ENCODE measurements around the gene CAPN3. TPM values are rescaled to one million over a fixed set of nuclear protein-coding genes. Genes with fewer than 3 reads are reported as not detected.

CAPN3 gene
- total RNA-seq, 4 donors from 2014 or later, result 17.0 to 35.2 (median 19.3) TPM

GRCh38 chr15:42395838-42396237 is 36.5 kb downstream of the CAPN3 start:
- no peaks in the 10 kb centered on the region for H3K27me3 ChIP-seq
- H3K4me3 ChIP-seq, result no peak overlapping the region
- intact Hi-C loops (cut with DNase I; ENCODE audit: low total_unique reads) (no loop called here), in situ Hi-C loops (cut with MboI; ENCODE audit: low pct_ligation_motif_present in 1 of 4, low pct_unique_long_range_greater_than_20kb in 1 of 4, low sequenced_read_pairs in 3 of 4) (no loop called here)
- DNase-seq, result peak; percentile 37
- 30 to 60% methylated on average over 1 of the region's 1 CpG for WGBS, 2 donors (ENCODE audit: low coverage in 1 of 2)
- no peaks in the 10 kb centered on the region for H3K9me3 ChIP-seq
- H3K36me3 ChIP-seq, result peaks cover 0 to 8% (median 0%) of the 10 kb centered on the region in 4 donors
- TF ChIP-seq EP300 (IDR thresholded peaks at IDR 0.05; ENCODE audit: low read depth) (no peak), POLR2AphosphoS5 (IDR thresholded peaks at IDR 0.05) (peak in 1 of 3 donors; percentile 37)
- H3K4me1 ChIP-seq, result peaks cover 0 to 39% (median 20%) of the 10 kb centered on the region in 4 donors
- peak overlapping the region; percentile 61 to 81 (median 72) for H3K27ac ChIP-seq

- in situ Hi-C loops (cut with MboI; ENCODE audit: low pct_ligation_motif_present in 1 of 4, low pct_unique_long_range_greater_than_20kb in 1 of 4, low sequenced_read_pairs in 3 of 4) (no loop called here), intact Hi-C loops (cut with DNase I; ENCODE audit: low total_unique reads) (no loop called here)
- TF ChIP-seq CTCF (IDR thresholded peaks at IDR 0.05), result no peak
- TF ChIP-seq POLR2A (IDR thresholded peaks at IDR 0.05), result no peak
- no peak for TF ChIP-seq EP300 (IDR thresholded peaks at IDR 0.05; ENCODE audit: low read depth)
- no peak for TF ChIP-seq POLR2AphosphoS5 (IDR thresholded peaks at IDR 0.05)
- Histone ChIP-seq H3K4me1 (peaks cover 0 to 5% (median 0%) of the 10 kb centered on the region in 4 donors), H3K9me3 (no peaks in the 10 kb centered on the region), H3K36me3 (peaks cover 0 to 8% (median 0%) of the 10 kb centered on the region in 4 donors), H3K27me3 (no peaks in the 10 kb centered on the region), H3K27ac (no peak overlapping the region), H3K4me3 (no peak overlapping the region)
- 83 to 89% methylated on average over 3 to 24 of the region's 24 CpGs for WGBS, 2 donors (ENCODE audit: low coverage in 1 of 2)
- no peak for DNase-seq
Observed at GRCh38 chr15:42401544-42402454, 42.5 kb downstream of the CAPN3 start.

GRCh38 chr15:42402455-42403205 is 43.3 kb downstream of the CAPN3 start:
- no peak for TF ChIP-seq POLR2AphosphoS5 (IDR thresholded peaks at IDR 0.05)
- no peak for TF ChIP-seq POLR2A (IDR thresholded peaks at IDR 0.05)
- no peak for TF ChIP-seq CTCF (IDR thresholded peaks at IDR 0.05)
- TF ChIP-seq EP300 (IDR thresholded peaks at IDR 0.05; ENCODE audit: low read depth), result no peak
- no peak for DNase-seq
- Histone ChIP-seq H3K4me1 (no peaks in the 10 kb centered on the region), H3K9me3 (no peaks in the 10 kb centered on the region), H3K27me3 (no peaks in the 10 kb centered on the region), H3K4me3 (no peak overlapping the region), H3K36me3 (peaks cover 0 to 8% (median 0%) of the 10 kb centered on the region in 4 donors), H3K27ac (no peak overlapping the region)
- intact Hi-C loops (cut with DNase I; ENCODE audit: low total_unique reads) (no loop called here), in situ Hi-C loops (cut with MboI; ENCODE audit: low pct_ligation_motif_present in 1 of 4, low pct_unique_long_range_greater_than_20kb in 1 of 4, low sequenced_read_pairs in 3 of 4) (no loop called here)
- 91% methylated on average over 14 of the region's 15 CpGs; no CpG with 5 or more reads in 1 of the 2 donors for WGBS, 2 donors (ENCODE audit: low coverage in 1 of 2)

GRCh38 chr15:42403389-42403788 is 44.1 kb downstream of the CAPN3 start:
- in situ Hi-C loops (cut with MboI; ENCODE audit: low pct_ligation_motif_present in 1 of 4, low pct_unique_long_range_greater_than_20kb in 1 of 4, low sequenced_read_pairs in 3 of 4) (no loop called here), intact Hi-C loops (cut with DNase I; ENCODE audit: low total_unique reads) (no loop called here)
- Histone ChIP-seq H3K36me3 (peaks cover 0 to 8% (median 0%) of the 10 kb centered on the region in 4 donors), H3K27ac (no peak overlapping the region), H3K27me3 (no peaks in the 10 kb centered on the region), H3K9me3 (no peaks in the 10 kb centered on the region), H3K4me3 (no peak overlapping the region), H3K4me1 (no peaks in the 10 kb centered on the region)
- 88% methylated on average over 7 of the region's 7 CpGs; no CpG with 5 or more reads in 1 of the 2 donors for WGBS, 2 donors (ENCODE audit: low coverage in 1 of 2)
- DNase-seq, result no peak
- TF ChIP-seq POLR2AphosphoS5 (IDR thresholded peaks at IDR 0.05) (no peak), EP300 (IDR thresholded peaks at IDR 0.05; ENCODE audit: low read depth) (no peak), POLR2A (IDR thresholded peaks at IDR 0.05) (no peak), CTCF (IDR thresholded peaks at IDR 0.05) (no peak)
